GM18870 (cell line): ENCODE data around the gene ARID1B.
A peak's percentile ranks its signal among the peaks of the same experiment; 100 is the strongest.

Experiments
- ATAC-seq: cut with Tn5 transposase; IDR thresholded peaks from one replicate; pipeline ENCODE4 v1.9.1; 2021; ENCODE audit warnings: moderate library complexity; ENCODE audit not compliant: unreplicated experiment

Gene ARID1B

GRCh38 chr6:156776840-156777576 is at the start of gene ARID1B:
TSS of gene ARID1B (plus strand) at chr6:156777378. CDS start at chr6:156777681, 303 bp downstream.
- peak; percentile 37 for ATAC-seq

GRCh38 chr6:156727715-156728385 is 49.3 kb upstream of the ARID1B start:
- ATAC-seq, result no peak

DNA sequence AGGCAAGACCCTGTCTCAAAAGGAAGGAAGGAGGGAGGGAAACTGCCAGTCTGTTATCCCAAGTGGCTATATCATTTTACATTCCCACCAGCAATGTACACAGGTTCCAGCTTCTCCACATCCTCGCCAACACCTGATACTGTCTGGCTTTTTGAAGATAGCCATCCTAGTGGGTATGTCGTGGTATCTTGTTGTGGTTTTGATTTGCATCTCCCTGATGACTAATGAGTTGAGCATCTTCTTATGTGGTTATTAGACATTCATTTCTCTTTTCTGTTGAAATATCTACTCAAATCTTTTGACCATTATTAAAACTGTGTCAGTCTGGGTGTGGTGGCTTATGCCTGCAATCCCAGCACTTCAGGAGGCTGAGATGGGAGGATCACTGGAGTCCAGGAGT is 47.9 kb upstream of the ARID1B start:
- ATAC-seq, result peak; percentile 88

- no peak for ATAC-seq
These were observed 45.8 kb upstream of the ARID1B start for GRCh38 chr6:156731396-156731795.

DNA sequence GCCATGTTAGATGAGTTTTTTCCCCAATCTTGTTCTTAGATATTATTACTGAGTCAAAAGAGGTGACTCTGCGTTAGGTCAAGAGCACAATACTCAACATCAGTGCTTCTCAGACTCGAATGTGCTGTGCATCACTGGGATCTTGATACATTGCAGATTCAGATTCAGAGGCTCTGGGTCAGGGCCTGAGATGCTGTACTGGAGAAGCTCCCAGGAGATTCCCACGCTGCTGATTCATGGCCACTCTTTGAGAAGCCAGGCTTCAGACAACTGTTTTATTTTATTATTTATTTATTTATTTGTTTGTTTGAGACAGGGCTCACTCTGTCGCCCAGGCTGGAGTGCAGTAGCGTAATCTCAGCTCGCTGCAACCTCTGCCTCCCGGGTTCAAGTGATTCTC is 41.4 kb upstream of the ARID1B start:
- ATAC-seq, result no peak

DNA sequence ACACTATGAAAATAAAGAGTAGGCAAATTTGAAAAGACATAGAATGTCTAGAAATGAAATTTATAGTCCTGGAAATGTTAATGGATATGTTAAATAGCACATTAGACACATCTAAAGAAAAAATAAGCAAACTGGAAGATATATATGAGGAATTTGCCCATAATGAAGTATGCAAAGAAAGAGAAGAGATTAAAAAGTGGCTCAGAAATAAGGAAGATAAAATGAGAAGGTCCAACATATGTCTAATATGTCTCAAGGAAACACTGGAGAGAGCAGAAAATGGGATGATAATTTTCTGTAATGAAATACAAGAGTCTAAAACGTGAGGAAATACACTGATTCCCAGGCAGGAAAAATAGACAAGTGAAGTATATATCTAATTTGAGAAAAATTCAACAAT is 36.6 kb upstream of the ARID1B start:
- ATAC-seq, result no peak

DNA sequence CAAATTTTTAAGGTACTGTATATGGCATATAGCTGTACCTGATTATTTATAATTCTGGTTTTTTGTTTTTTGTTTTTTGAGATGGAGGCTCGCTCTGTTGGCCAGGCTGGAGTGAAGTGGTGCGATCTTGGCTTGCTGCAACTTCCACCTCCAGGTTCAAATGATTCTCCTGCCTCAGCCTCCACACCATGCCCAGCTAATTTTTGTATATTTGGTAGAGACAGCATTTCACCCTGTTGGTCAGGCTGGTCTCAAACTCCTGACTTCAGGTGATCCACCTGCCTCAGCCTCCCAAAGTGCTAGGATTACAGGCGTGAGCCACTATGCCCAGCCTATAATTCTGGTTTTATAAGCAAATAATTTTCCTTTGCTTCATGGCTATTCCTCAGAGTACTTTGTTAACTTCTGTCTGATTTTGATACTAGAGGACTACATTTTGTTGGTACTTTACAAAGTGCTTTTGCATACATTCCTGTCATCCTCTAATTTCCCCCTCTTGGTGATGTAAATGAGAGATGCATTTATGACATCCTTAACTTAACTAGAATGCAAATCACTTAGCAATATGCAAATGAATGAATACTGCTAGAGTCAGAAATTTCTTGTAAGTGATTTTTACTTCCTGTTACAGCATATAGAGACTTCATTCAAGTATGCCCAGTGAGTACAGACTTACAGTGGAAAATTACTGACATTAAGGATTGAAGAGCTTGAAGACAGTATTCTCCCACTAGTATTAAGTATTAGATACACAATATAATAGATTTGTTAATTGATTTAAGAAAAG is 35.7 kb upstream of the ARID1B start:
- peak; percentile 60 for ATAC-seq

DNA sequence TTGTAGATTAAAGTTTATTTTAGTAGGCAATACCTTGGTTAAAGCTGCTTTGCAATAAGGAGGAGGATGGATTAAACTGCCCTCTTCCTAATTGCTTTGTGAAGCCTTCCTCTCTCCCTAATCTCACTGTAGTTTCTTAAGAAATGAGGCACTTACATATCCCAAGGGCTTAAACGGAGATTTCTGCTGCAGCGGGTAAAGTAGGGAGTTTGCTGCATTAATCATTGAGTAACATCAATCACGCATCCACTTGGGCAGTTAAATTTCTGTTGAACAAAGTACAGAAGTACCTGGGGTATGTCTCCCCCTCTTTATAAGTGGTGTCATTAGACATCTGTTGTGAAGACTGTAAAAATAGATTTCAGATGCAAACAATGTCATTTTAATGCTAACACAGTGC is 29.5 kb upstream of the ARID1B start:
- ATAC-seq, result no peak

DNA sequence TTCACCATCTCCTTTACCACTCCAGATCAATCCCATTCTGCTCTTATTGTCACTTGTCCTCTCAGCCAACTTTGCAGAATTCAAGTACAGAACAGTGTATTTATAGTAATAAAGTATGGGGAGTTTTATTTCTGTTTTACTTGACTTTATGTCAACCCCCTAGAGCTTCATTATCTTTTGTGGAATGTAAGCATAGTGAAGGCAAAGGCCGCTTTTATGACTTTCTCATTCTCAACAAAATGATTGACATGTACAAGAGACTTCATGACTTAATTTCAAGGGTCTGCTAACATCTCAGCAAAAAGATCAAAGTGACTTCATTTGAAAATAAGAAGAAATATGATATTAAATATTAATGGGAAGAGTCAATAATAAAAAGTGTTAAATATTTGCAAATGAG is 28.7 kb upstream of the ARID1B start:
- no peak for ATAC-seq

DNA sequence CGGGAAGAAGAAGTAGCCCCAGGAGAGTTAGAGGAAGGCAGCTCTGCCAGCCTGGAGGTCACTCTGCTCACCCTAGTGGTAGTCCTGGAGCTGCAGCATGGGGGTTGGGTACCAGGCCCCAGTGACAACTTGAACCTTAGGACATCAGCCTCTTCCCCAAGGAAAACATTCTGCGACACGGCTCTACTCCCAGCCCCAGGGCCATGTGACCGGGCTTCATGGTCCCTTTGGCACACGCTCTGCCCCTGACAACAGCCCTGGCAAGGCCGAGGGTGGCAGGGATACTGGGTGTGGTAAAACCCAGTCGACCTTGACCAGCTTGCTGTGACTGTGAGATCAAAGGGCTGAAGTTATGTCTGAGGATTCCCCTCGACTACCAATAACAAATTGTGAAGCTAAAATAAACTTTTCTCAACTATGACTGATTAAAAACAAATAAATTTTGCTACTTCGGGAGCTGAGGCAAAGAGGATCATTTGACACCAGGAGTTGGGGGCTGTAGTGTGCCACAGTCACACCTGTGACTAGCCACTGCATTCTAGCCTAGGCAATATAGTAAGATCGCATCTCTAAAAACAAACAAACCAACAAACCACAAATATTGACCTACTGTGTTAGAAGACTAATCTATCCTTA is 24.4 kb upstream of the ARID1B start:
- peak; percentile 59 for ATAC-seq

- no peak for ATAC-seq
These were observed 20.3 kb upstream of the ARID1B start for GRCh38 chr6:156756630-156757610.

DNA sequence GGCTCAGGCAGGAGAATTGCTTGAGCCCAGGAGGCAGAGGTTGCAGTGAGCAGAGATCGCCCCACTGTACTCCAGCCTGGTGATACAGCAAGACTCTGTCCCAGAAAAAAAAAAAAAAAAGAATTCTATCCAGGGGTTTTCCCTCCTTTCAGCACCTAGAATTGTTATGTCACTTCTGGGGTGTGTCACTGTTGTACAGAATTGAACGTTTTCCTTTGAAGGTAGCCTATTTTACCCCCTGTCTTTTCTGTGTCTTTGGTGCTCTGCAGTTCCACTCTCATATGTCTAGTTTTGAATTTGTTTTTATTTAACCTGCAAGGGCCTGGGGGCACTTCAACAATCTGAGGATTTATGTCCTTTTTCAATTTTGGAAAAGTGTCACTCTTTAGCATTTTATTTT is 19.3 kb upstream of the ARID1B start:
- ATAC-seq, result no peak

DNA sequence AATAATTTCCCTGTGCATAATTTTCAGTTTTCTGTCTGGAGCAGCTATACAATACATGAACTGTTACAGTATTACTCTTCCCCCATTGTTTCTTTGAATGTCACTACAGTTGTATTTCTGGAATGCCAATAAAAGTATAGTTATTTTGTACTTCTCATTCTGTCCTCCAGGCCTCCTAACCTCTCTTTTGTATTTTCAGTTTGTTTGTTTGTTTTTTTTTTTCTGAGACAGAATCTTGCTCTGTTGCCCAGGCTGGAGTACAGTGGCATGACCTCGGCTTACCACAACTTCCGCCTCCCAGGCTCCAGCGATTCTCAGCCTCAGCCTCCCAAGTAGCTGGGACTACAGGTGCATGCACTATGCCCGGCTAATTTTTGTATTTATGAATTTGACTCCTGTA is 16.8 kb upstream of the ARID1B start:
- ATAC-seq, result no peak

DNA sequence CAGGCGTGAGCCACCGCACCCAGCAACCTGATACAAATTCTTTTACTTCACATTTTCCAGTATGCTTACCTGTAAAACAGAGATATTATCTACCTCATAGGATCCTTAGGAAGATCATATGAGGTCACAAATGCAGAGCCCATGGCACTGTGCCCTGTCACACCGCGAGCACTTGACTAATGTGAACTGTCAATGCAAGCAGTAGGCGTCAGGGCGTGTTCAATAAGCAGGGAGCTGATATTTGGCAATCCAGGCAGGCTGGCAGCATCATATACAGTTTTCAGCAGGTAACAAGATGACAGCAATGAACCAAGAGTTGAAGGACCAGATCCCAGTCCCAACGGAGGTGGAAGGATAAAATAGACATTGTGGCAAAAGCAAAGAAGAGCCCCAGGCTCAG is 14.6 kb upstream of the ARID1B start:
- ATAC-seq, result no peak

- no peak for ATAC-seq
These were observed 12.1 kb upstream of the ARID1B start for GRCh38 chr6:156765117-156765516.

DNA sequence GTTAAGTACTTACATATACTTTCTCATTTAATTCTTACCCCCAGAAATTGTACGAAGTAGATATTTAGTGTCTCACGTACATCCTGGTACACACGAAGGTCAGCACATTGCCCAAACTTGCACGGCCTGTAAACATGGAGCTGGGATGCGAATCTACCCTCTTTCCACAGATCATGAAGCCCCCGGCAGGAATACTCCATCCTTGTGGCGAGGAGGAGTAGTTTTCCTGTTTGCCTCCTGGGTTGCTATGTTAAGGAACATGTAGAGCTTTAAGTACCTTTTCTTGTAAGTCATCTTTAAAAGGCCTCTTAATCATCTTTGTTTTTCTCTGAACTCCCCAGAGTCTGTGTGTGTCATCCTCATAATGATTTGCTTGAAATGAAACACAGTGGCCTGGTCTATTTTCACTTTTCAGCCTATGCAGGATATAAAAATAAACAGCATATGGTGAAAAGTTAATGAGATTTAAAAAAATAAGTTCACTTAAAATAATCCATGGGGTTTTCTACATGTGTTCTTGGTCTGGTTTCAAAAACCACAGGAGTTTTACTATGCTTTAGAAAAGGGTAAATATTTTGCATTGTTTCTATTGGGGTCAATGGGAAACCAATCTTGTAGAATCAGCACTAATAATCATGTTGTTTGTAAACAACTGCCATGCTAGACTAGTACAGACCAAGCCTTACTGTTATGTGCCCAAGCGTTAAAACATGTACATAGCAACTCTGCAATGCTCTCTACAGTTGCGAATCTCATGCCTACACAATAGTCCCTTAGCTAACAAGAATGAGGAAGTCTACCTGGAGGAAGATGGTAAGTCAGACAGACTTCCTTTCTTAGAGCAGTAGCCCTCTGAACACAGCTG is 9.3 kb upstream of the ARID1B start:
- peak; percentile 92 for ATAC-seq

DNA sequence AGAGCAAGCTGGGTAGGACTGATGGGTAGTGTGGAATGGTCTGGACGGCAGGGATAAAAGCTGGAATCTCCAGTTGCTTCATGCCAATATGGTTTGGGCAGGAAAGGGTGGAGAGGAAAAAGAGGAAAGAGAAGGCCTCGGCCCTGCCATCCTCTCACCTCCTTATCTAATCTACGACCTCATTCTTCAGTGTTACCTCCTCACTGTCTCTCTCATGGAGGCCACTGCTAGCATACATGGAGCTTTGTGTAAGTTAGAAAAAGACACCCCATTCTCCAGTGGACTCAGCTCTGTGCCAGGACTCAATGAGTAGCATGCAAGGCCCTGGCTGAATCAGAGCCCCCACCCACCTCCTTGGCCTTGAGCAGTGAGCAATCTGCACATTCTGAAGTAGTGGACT is 6.1 kb upstream of the ARID1B start:
- no peak for ATAC-seq

DNA sequence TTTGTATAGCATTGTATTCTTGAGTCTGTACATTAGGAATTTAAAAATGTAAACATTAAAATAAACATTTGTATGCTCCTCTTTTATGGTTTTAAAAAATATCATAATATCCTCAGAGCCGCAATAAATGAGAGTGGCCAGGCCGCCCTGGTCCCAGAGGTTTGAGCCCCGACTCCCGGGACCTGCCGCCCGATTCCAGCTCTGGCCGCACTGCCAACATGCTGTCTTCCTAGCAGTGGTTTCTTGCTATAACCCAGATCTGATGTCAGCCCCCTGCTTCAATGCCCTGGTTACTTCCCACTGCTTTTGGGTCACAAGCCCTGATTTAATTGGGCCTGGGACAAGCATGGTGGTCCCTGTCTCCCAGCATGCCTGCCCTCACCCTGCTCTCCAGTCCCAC is 5.4 kb upstream of the ARID1B start:
- ATAC-seq, result no peak

DNA sequence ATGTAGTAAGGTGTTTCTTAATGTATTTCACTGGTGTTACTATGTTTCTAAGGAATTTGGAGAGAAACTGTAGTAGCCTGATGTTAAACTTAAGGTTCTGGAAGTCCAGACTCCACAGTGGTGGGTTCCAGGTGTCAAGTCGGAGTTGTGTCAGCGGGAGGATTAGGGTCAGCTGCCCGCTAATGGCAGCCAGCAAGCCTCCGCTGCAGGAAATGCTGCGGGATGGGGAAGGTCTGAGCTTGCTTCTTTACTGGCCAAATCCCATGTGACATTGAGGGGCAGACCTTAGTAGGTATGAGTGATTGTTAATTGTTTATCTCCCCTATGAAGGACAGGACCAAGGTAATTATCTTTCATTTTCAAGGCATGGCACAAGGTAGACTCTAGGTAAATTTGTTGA is 3.7 kb upstream of the ARID1B start:
- no peak for ATAC-seq
